ENCODE data around the gene SPOCK1. TPM values are rescaled to one million over a fixed set of nuclear protein-coding genes. Genes with fewer than 3 reads are reported as not detected.

The SPOCK1 gene
- total RNA-seq, 4 donors from 2014 or later: 1.1 to 6.4 (median 4.2) TPM; not detected in 1

- H3K36me3 ChIP-seq: no peaks in the 10 kb centered on the region
- TF ChIP-seq CTCF (IDR thresholded peaks at IDR 0.05) (no peak), POLR2A (IDR thresholded peaks at IDR 0.05) (no peak)
- no peaks in the 10 kb centered on the region for H3K4me1 ChIP-seq
- H3K27me3 ChIP-seq: no peaks in the 10 kb centered on the region
- H3K4me3 ChIP-seq: no peak overlapping the region
- no peaks in the 10 kb centered on the region for H3K9me3 ChIP-seq
- no peak overlapping the region for H3K27ac ChIP-seq
- DNase-seq: no peak
Observed at GRCh38 chr5:137078171-137078665, 420.9 kb downstream of the SPOCK1 start.

GRCh38 chr5:137075163-137075970 lies 423.8 kb downstream of the SPOCK1 start:
- peak in 2 of 3 donors; percentile 59 to 62 for DNase-seq
- no peaks in the 10 kb centered on the region for H3K4me1 ChIP-seq
- TF ChIP-seq CTCF (IDR thresholded peaks at IDR 0.05) (peak in 4 of 6 experiments; percentile 21 to 51 (median 24)), POLR2A (IDR thresholded peaks at IDR 0.05) (no peak)
- no peaks in the 10 kb centered on the region for H3K9me3 ChIP-seq
- no peaks in the 10 kb centered on the region for H3K36me3 ChIP-seq
- H3K4me3 ChIP-seq: no peak overlapping the region
- no peak overlapping the region for H3K27ac ChIP-seq
- no peaks in the 10 kb centered on the region for H3K27me3 ChIP-seq

- H3K9me3 ChIP-seq: no peaks in the 10 kb centered on the region
- H3K27ac ChIP-seq: no peak overlapping the region
- no peaks in the 10 kb centered on the region for H3K4me1 ChIP-seq
- no peak overlapping the region for H3K4me3 ChIP-seq
- no peaks in the 10 kb centered on the region for H3K36me3 ChIP-seq
- no peak for TF ChIP-seq CTCF (IDR thresholded peaks at IDR 0.05)
- TF ChIP-seq POLR2A (IDR thresholded peaks at IDR 0.05): no peak
- no peak for DNase-seq
- H3K27me3 ChIP-seq: no peaks in the 10 kb centered on the region
Observed at GRCh38 chr5:137073189-137073588, 425.9 kb downstream of the SPOCK1 start.

- no peaks in the 10 kb centered on the region for H3K36me3 ChIP-seq
- H3K27ac ChIP-seq: peak overlapping the region in 1 of 4 donors; percentile 43
- no peaks in the 10 kb centered on the region for H3K4me1 ChIP-seq
- no peak overlapping the region for H3K4me3 ChIP-seq
- H3K9me3 ChIP-seq: no peaks in the 10 kb centered on the region
- TF ChIP-seq POLR2A (IDR thresholded peaks at IDR 0.05): no peak
- TF ChIP-seq CTCF (IDR thresholded peaks at IDR 0.05): no peak
- DNase-seq: no peak
- no peaks in the 10 kb centered on the region for H3K27me3 ChIP-seq
Observed at GRCh38 chr5:137072361-137073115, 426.6 kb downstream of the SPOCK1 start.

GRCh38 chr5:137071931-137072330 lies 427.2 kb downstream of the SPOCK1 start:
- DNase-seq: no peak
- Histone ChIP-seq H3K27ac (no peak overlapping the region), H3K36me3 (no peaks in the 10 kb centered on the region)

More at GRCh38 chr5:137071931-137072330, 427.2 kb downstream of the SPOCK1 start:
- TF ChIP-seq POLR2A (IDR thresholded peaks at IDR 0.05) (no peak), CTCF (IDR thresholded peaks at IDR 0.05) (no peak)
- Histone ChIP-seq H3K9me3 (no peaks in the 10 kb centered on the region), H3K27me3 (no peaks in the 10 kb centered on the region), H3K4me1 (no peaks in the 10 kb centered on the region), H3K4me3 (no peak overlapping the region)

Data from Peyer's patch (tissue), 4 donors.